ENCODE measurements around the gene ANAPC16.
"Not testable (repeated sequence)": the region's sequence is repeated elsewhere in the genome, so short reads cannot be mapped to it uniquely, and the experiment has no call there.

The ANAPC16 gene

DNA sequence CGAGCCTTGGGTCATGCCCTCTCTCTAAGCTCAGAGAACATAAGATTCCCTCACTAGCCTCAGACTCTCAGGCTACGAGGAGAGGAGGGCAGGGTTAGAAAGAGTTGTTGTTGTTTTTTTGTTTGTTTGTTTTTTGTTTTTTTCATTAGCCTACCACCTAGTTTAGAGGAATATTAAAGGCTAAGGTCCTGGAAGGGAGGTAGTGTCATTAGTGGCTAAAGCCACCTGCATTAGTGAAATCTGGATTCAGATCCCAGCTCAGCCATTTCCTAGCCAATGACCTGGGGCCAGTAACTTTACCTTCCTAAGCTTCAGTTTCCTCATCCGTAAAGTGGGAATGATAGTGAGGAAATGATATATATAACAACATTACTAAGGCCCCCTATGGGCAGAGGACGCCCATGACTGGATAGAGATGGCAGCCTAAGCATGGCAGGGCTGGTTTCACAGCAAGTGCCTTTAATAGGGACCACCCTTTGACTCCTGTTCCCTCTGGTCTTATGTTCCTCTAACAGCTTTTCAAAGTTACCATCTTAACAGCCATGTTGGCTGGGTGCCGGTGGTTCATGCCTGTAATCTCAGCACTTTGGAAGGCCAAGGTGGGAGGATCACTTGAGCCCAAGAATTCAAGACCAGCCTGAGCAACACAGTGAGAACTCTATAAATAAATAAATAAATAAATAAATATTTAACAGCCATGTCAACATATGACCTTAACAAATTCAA, 63.0 kb downstream of the ANAPC16 start:
- no peak for DNase-seq (ENCODE audit: low read depth, low spot score)
- Histone ChIP-seq H3K9me3 (ENCODE audit: low read depth, low read length) (no peaks in the 10 kb centered on the region), H3K4me3 (no peak overlapping the region), H3K27ac (no peak overlapping the region), H3K36me3 (ENCODE audit: insufficient read depth, low read length) (peaks cover 14% of the 10 kb centered on the region), H3K9ac (ENCODE audit: insufficient read length) (no peak overlapping the region)
- TF ChIP-seq FOXP2 (optimal IDR thresholded peaks at IDR 0.05; ENCODE audit: control extremely low read depth, extremely low read length, insufficient read depth): no peak
- TF ChIP-seq POLR2AphosphoS5 (IDR thresholded peaks at IDR 0.05; ENCODE audit: borderline replicate concordance, low read depth, low read length): no peak
- TF ChIP-seq EZH2 (IDR thresholded peaks at IDR 0.05): no peak

DNA sequence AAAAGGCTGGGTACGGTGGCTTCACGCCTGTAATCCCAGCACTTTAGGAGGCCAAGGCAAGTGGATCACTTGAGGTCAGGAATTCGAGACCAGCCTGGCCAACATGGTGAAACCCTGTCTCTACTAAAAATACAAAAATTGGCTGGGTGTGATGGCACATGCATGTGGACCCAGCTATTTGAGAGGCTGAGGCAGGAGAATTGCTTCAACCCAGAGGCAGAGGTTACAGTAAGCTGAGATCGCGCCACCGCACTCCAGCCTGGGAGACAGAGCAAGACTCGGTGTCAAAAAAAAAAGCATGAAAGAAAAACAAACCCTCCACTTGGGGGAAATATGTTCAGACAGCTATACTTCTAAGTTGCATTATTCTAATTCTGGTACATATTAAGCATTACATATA, 63.8 kb downstream of the ANAPC16 start:
- DNase-seq (ENCODE audit: low read depth, low spot score); H3K9ac ChIP-seq (ENCODE audit: insufficient read length); H3K27ac ChIP-seq; H3K9me3 ChIP-seq (ENCODE audit: low read depth, low read length); H3K4me3 ChIP-seq: not testable (repeated sequence)
- H3K36me3 ChIP-seq (ENCODE audit: insufficient read depth, low read length): peaks cover 13% of the 10 kb centered on the region

DNA sequence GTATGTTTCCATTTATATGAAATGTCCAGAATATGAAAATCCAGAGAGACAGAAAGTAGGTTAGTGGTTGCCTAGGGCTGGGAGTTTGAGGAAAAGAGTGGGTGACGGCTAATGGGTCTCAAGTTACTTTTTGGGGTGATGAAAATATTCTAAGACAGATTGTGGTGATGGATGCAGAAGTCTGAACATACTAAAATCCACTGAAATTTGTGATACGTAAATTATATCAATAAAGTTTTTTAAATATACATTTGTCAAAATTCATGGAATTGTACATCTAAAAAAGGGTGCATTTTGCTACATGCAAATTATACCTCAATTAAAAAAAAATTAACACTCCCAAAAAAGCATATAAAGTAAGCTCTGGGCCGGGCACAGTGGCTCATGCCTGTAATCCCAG, 67.3 kb downstream of the ANAPC16 start:
- Histone ChIP-seq H3K9ac (ENCODE audit: insufficient read length) (no peak overlapping the region), H3K36me3 (ENCODE audit: insufficient read depth, low read length) (no peaks in the 10 kb centered on the region), H3K27ac (no peak overlapping the region), H3K4me3 (no peak overlapping the region), H3K9me3 (ENCODE audit: low read depth, low read length) (no peaks in the 10 kb centered on the region)
- TF ChIP-seq EZH2 (IDR thresholded peaks at IDR 0.05) (no peak), POLR2AphosphoS5 (IDR thresholded peaks at IDR 0.05; ENCODE audit: borderline replicate concordance, low read depth, low read length) (no peak), FOXP2 (optimal IDR thresholded peaks at IDR 0.05; ENCODE audit: control extremely low read depth, extremely low read length, insufficient read depth) (no peak)
- no peak for DNase-seq (ENCODE audit: low read depth, low spot score)

All from SK-N-MC (cell line).